Astrocyte of the cerebellum (primary cell): ENCODE data around the gene GCLM.

Experiments
- DNase-seq: peaks from one replicate; pipeline ENCODE4 v3.0.0-alpha.2; 2011; ENCODE audit warnings: low read depth
- H3K4me3 ChIP-seq: 2 replicates; pipeline ENCODE4 v1.5.1; 2011; ENCODE audit warnings: mild to moderate bottlenecking, low read depth, low read length, moderate library complexity
- in situ Hi-C: cut with HindIII; loops from 2 replicates; pipeline ENCODE4 v1.10.0; 2017; ENCODE audit warnings: low sequenced_read_pairs
- TF ChIP-seq, protein P1 (sequence below): IDR thresholded peaks from 2 replicates; pipeline ENCODE4 v1.5.1; 2012; ENCODE audit warnings: low read length, low read depth, moderate library complexity, mild to moderate bottlenecking; ENCODE audit errors: missing control alignments

GCLM gene

DNA sequence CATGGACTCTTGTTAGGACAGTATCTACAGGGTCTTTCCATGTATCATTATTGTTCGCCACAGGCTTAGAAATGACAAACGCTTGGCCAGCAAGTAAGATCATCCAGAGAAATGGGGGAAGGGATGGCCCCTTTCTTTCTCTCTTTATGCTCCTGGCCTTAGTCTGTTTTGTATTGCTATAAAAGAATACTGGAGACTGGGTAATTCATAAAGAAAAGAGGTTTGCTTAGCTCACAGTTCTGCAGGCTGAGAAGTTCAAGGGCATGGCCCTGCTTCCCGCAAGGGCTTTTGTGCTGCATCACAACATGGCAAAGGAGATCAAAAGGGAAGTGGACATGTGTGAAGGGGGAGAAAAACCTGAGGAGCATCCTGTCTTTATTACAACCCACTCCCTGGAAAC, 71.3 kb downstream of the GCLM start:
- in situ Hi-C loops = loop anchor here (25.0 kb wide), 1 partner anchor 176 kb away; no protein-coding TSS in a partner anchor
- no peak overlapping the region for H3K4me3 ChIP-seq
- DNase-seq = no peak
- TF ChIP-seq, protein P1, sequence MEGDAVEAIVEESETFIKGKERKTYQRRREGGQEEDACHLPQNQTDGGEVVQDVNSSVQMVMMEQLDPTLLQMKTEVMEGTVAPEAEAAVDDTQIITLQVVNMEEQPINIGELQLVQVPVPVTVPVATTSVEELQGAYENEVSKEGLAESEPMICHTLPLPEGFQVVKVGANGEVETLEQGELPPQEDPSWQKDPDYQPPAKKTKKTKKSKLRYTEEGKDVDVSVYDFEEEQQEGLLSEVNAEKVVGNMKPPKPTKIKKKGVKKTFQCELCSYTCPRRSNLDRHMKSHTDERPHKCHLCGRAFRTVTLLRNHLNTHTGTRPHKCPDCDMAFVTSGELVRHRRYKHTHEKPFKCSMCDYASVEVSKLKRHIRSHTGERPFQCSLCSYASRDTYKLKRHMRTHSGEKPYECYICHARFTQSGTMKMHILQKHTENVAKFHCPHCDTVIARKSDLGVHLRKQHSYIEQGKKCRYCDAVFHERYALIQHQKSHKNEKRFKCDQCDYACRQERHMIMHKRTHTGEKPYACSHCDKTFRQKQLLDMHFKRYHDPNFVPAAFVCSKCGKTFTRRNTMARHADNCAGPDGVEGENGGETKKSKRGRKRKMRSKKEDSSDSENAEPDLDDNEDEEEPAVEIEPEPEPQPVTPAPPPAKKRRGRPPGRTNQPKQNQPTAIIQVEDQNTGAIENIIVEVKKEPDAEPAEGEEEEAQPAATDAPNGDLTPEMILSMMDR = no peak
